ENCODE data around the gene PGAP6. TPM values are rescaled to one million over a fixed set of nuclear protein-coding genes. Genes with fewer than 3 reads are reported as not detected.
A peak's percentile ranks its signal among the peaks of the same experiment; 100 is the strongest.

The PGAP6 gene
- total RNA-seq, 2 donors from 2014 or later: 104 to 115 TPM

GRCh38 chr16:426906-427249 is 45.1 kb upstream of the PGAP6 start:
- Histone ChIP-seq H3K9ac (ENCODE audit: extremely low read depth, low read length, poor library complexity, severe bottlenecking) (peak overlapping the region; percentile 51), H3K9me3 (ENCODE audit: control insufficient read depth, low read length) (no peaks in the 10 kb centered on the region), H3K4me3 (ENCODE audit: low read length) (peak overlapping the region; percentile 89), H3K27me3 (ENCODE audit: control insufficient read depth, insufficient read depth, low read length, poor library complexity, severe bottlenecking) (peaks cover 26% of the 10 kb centered on the region), H3K27ac (ENCODE audit: low read depth, low read length) (no peak overlapping the region), H3K36me3 (ENCODE audit: control insufficient read depth, insufficient read depth, low read length) (peaks cover 16% of the 10 kb centered on the region), H3K4me1 (ENCODE audit: control insufficient read depth, insufficient read depth, low read length) (peaks cover 4% of the 10 kb centered on the region)
- peak overlapping the region; percentile 63 for H3K4me3 Mint-ChIP-seq
- no peak overlapping the region for H3K27ac Mint-ChIP-seq
- TF ChIP-seq, protein P1, sequence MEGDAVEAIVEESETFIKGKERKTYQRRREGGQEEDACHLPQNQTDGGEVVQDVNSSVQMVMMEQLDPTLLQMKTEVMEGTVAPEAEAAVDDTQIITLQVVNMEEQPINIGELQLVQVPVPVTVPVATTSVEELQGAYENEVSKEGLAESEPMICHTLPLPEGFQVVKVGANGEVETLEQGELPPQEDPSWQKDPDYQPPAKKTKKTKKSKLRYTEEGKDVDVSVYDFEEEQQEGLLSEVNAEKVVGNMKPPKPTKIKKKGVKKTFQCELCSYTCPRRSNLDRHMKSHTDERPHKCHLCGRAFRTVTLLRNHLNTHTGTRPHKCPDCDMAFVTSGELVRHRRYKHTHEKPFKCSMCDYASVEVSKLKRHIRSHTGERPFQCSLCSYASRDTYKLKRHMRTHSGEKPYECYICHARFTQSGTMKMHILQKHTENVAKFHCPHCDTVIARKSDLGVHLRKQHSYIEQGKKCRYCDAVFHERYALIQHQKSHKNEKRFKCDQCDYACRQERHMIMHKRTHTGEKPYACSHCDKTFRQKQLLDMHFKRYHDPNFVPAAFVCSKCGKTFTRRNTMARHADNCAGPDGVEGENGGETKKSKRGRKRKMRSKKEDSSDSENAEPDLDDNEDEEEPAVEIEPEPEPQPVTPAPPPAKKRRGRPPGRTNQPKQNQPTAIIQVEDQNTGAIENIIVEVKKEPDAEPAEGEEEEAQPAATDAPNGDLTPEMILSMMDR (conservative IDR thresholded peaks at IDR 0.05): no peak
- H3K36me3 Mint-ChIP-seq (ENCODE audit: low read depth): peaks cover 26% of the 10 kb centered on the region
- no peak for DNase-seq
- H3K27me3 Mint-ChIP-seq (ENCODE audit: insufficient read depth): peaks cover 29% of the 10 kb centered on the region
- no peaks in the 10 kb centered on the region for H3K9me3 Mint-ChIP-seq
- peaks cover 16% of the 10 kb centered on the region for H3K4me1 Mint-ChIP-seq
- WGBS, 2 experiments (ENCODE audit: insufficient coverage in 1 of 2, insufficient read length in 1 of 2): 11 to 20% methylated on average over 7 to 13 of the region's 13 CpGs

DNA sequence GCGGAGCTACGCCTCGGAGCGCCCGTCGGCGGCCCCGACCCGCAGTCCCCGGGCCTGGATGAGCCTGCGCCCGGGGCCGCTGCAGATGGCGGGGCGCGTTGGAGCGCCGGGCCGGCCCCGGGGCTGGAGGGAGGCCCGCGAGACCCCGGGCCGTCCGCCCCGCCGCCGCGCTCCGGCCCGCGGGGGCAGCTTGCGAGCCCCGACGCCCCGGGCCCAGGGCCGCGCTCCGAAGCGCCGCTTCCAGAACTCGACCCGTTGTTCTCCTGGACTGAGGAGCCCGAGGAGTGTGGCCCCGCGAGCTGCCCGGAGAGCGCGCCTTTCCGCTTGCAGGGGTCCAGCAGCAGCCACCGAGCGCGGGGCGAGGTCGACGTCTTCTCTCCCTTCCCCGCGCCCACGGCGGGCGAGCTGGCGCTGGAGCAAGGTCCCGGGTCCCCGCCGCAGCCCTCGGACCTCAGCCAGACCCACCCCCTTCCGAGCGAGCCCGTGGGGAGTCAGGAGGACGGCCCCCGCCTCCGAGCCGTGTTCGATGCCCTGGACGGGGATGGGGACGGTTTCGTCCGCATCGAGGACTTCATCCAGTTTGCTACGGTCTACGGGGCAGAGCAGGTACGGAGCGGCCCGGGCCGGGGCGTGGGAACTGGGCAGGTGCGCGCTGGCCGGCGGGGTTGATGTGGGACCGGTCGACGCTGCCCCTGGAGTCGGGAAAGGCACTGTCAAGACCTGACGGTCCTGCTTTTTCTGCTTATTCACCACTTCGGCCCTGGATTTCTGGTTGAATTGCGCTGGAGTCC is 44.5 kb upstream of the PGAP6 start:
- no peak overlapping the region for H3K27ac ChIP-seq (ENCODE audit: low read depth, low read length)
- TF ChIP-seq, protein P1 (conservative IDR thresholded peaks at IDR 0.05): no peak
- H3K27me3 Mint-ChIP-seq (ENCODE audit: insufficient read depth): peaks cover 31% of the 10 kb centered on the region

DNA sequence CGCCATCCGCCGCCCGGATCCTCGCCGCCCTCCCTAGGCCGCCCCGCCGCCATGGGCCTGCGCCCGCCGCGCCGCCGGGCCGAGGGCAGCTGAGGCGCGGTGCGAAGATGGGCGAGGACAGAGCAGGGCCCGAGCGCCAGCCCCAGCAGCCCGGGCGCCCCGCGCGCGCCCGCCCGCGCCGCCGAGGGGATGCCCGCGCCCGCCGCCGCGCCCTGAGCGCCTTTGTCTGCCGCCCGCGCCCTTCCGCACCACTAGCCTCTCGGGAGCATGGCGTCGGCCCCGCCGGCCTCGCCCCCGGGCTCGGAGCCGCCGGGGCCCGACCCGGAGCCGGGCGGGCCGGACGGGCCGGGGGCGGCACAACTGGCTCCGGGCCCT is 43.9 kb upstream of the PGAP6 start:
- Histone ChIP-seq H3K9ac (ENCODE audit: extremely low read depth, low read length, poor library complexity, severe bottlenecking) (no peak overlapping the region), H3K4me1 (ENCODE audit: control insufficient read depth, insufficient read depth, low read length) (peaks cover 4% of the 10 kb centered on the region), H3K27ac (ENCODE audit: low read depth, low read length) (peak overlapping the region; percentile 73), H3K9me3 (ENCODE audit: control insufficient read depth, low read length) (no peaks in the 10 kb centered on the region), H3K27me3 (ENCODE audit: control insufficient read depth, insufficient read depth, low read length, poor library complexity, severe bottlenecking) (peaks cover 26% of the 10 kb centered on the region), H3K4me3 (ENCODE audit: low read length) (no peak overlapping the region), H3K36me3 (ENCODE audit: control insufficient read depth, insufficient read depth, low read length) (peaks cover 12% of the 10 kb centered on the region)
- DNase-seq: no peak
- Mint-ChIP-seq H3K4me3 (peak overlapping the region; percentile 60), H3K27me3 (ENCODE audit: insufficient read depth) (peaks cover 34% of the 10 kb centered on the region), H3K27ac (no peak overlapping the region), H3K36me3 (ENCODE audit: low read depth) (peaks cover 21% of the 10 kb centered on the region), H3K4me1 (peaks cover 16% of the 10 kb centered on the region), H3K9me3 (no peaks in the 10 kb centered on the region)
- TF ChIP-seq, protein P1 (conservative IDR thresholded peaks at IDR 0.05): no peak
- 0% methylated on average over 16 to 63 of the region's 63 CpGs for WGBS, 2 experiments (ENCODE audit: insufficient coverage in 1 of 2, insufficient read length in 1 of 2)

More for the DNA sequence above, 44.5 kb upstream of the PGAP6 start:
- DNase-seq: peak; percentile 72
- H3K36me3 Mint-ChIP-seq (ENCODE audit: low read depth): peaks cover 24% of the 10 kb centered on the region
- peak overlapping the region; percentile 89 for H3K4me3 ChIP-seq (ENCODE audit: low read length)
- no peaks in the 10 kb centered on the region for H3K9me3 Mint-ChIP-seq
- no peaks in the 10 kb centered on the region for H3K9me3 ChIP-seq (ENCODE audit: control insufficient read depth, low read length)
- peaks cover 4% of the 10 kb centered on the region for H3K4me1 ChIP-seq (ENCODE audit: control insufficient read depth, insufficient read depth, low read length)
- peaks cover 26% of the 10 kb centered on the region for H3K27me3 ChIP-seq (ENCODE audit: control insufficient read depth, insufficient read depth, low read length, poor library complexity, severe bottlenecking)
- peak overlapping the region; percentile 51 for H3K9ac ChIP-seq (ENCODE audit: extremely low read depth, low read length, poor library complexity, severe bottlenecking)
- peaks cover 16% of the 10 kb centered on the region for H3K4me1 Mint-ChIP-seq
- 1% methylated on average over 48 to 97 of the region's 97 CpGs for WGBS, 2 experiments (ENCODE audit: insufficient coverage in 1 of 2, insufficient read length in 1 of 2)
- H3K4me3 Mint-ChIP-seq: peak overlapping the region; percentile 63
- H3K27ac Mint-ChIP-seq: no peak overlapping the region
- peaks cover 16% of the 10 kb centered on the region for H3K36me3 ChIP-seq (ENCODE audit: control insufficient read depth, insufficient read depth, low read length)

Measured in endodermal cell (in vitro differentiated cells).